Stimulated activated CD8-positive, alpha-beta memory T cell treated with anti-CD3 and anti-CD28 coated beads, Interleukin-7, amount 100 ng/mL, for 4 hours (primary cell): ENCODE data around the gene POLD2.

Experiments used
- DNase-seq, 2 donors: peaks; one replicate each; pipeline ENCODE4 v3.0.0-alpha.2; 2020; ENCODE audit warnings: low read depth in 2 of 2

The POLD2 gene

DNA sequence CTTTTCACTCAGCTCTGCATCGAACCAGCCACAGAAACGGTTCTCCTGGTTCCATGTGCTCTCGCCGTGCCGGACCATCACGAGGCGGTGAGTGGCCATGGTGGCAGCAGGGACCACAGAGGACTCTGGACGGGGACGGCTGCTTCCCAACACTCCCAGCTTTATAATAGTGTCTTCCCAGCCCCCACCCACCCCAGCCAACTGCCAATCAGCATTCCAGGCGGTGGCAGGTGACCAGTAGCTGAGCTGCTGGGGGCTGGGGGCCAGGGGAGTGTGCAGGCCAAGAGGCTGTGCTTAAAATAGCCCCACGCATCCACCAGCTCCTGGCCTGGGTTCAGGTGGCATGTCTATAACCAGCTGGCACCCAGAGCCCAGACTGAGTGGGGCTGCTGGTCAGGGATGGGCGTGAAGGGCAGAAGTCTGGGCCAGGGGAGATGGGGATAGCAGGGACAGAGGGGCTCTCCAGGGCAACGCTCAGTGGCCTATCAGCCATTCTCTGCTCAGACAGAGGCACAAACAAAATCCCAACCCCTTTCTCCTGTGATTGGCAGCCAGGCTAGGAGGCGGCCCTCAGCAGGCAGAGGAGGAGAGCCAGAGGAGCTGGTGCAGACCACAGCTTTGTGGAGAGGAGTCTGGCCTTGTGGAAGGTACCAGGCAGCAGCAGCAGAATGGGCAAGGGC lies 57.8 kb downstream of the POLD2 start, which contains the start of gene PGAM2:
TSS of gene PGAM2 (minus strand) at position 137 of the 680 bp plus-strand sequence. CDS start at position 99, 38 bp downstream.
- no peak for DNase-seq

DNA sequence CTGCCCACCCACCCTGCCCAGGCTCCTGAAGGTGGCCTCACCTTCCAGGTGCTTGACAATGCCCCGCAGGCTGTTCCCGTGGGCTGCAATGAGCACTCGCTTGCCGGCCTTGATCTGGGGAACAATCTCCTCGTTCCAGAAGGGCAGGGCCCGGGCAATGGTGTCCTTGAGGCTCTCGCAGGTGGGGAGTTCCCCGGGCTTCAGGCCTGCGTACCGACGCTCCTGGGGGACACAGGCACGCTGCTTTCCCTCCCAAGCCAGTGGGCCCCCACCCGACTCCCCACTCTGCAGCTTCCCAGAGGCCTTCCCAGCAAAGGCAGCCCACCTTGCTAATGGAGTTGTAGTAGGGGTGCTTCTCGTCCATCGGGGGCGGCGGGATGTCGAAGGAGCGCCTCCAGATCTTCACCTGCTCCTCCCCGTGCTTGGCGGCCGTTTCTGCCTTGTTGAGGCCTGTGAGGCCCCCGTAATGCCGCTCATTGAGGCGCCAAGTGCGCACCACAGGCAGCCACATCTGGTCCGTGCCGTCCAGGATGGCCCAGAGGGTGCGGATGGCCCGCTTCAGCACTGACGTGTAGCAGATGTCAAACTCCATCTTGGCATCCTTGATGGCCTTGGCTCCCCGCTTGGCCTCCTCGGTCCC lies 58.4 kb downstream of the POLD2 start:
- no peak for DNase-seq
